HCT116 (cell line): Measurements from ENCODE around the gene HPS3. TPM values are rescaled to one million over a fixed set of nuclear protein-coding genes. Genes with fewer than 3 reads are reported as not detected.

Experiments
- ATAC-seq: fragments of 200-7000 bp; cut with Tn5 transposase; 2 replicates; pipeline ENCODE4 v1.9.1; 2020; ENCODE audit warnings: mild to moderate bottlenecking, moderate library complexity
- BruUV-seq: library from RNA; stranded (reverse); fragments of 400-500 nt; replicated peaks from 2 replicates; lab custom pipeline; 2021; lab: Mats Ljungman, UMichigan
- CTCF ChIA-PET: fragments of 300-600 bp; sonication (Branson Sonifier 250); formaldehyde crosslinking; loops from one replicate; lab custom pipeline; 2021; ENCODE audit warnings: antibody characterized with exemption; lab: Charles Lee
- POLR2A ChIA-PET: fragments of 300-600, 350-600 bp; sonication (Branson Sonifier 250); formaldehyde crosslinking; loops from one replicate; lab custom pipeline; 2021; ENCODE audit warnings: antibody characterized with exemption; lab: Charles Lee
- RAD21 ChIA-PET, 2 experiments: fragments of 300-600 bp; sonication (Branson Sonifier 250); formaldehyde crosslinking; loops; one replicate each; lab custom pipeline; 2023; ENCODE audit warnings: low total read pairs in 2 of 2; ENCODE audit not compliant: uncharacterized antibody in 2 of 2, unreplicated experiment in 2 of 2, low non-redundant PET in 1 of 2; lab: Charles Lee
- DNase-seq: peaks from one replicate; pipeline ENCODE4 v3.0.0-alpha.2; 2010; ENCODE audit warnings: low read depth, low spot score
- H2AFZ ChIP-seq: fragments of 200-600 bp; shearing (Covaris generic), sonication (generic); 2 replicates; pipeline ENCODE4 v1.6.1; 2017; ENCODE audit warnings: low read depth, mixed run types, mixed read lengths, antibody characterized with exemption, low read length; ENCODE audit not compliant: poor library complexity, severe bottlenecking
- H3K27ac ChIP-seq: 2 replicates; pipeline ENCODE4 v1.5.1; 2012; ENCODE audit warnings: low read depth, low read length
- H3K27me3 ChIP-seq: fragments of 200-600 bp; sonication (generic); 2 replicates; pipeline ENCODE4 v1.6.1; 2016; ENCODE audit warnings: mixed run types, low read length, mixed read lengths; ENCODE audit not compliant: insufficient read depth
- H3K36me3 ChIP-seq, 2 experiments: fragments of 200-500 bp in 1 of 2; fragments of 200-600 bp in 1 of 2; sonication (Bioruptor generic) in 1 of 2; sonication (generic) in 1 of 2; 2 replicates each; pipeline versions ENCODE4 v1.5.1 to v1.6.1; 2014 to 2016; ENCODE audit warnings: low read length in 2 of 2, inconsistent platforms in 1 of 2, mixed read lengths in 1 of 2, mixed run types in 1 of 2; ENCODE audit not compliant: insufficient read depth in 2 of 2, control insufficient read depth in 1 of 2
- H3K4me1 ChIP-seq, 2 experiments: fragments of 200-600 bp in 1 of 2; sonication (generic) in 1 of 2; 2 replicates each; pipeline versions ENCODE4 v1.5.1 to v1.6.1; 2012 to 2017; ENCODE audit warnings: low read length in 2 of 2, inconsistent platforms in 1 of 2, mild to moderate bottlenecking in 1 of 2, mixed read lengths in 1 of 2, mixed run types in 1 of 2, moderate library complexity in 1 of 2; ENCODE audit not compliant: insufficient read depth in 2 of 2, control insufficient read depth in 1 of 2
- H3K4me2 ChIP-seq: fragments of 200-600 bp; sonication (generic); 2 replicates; pipeline ENCODE4 v1.6.1; 2017; ENCODE audit warnings: mixed run types, low read length, mixed read lengths
- H3K4me3 ChIP-seq, 2 experiments: fragments of 200-600 bp in 1 of 2; sonication (generic) in 1 of 2; replicated peaks in 1 of 2; 2 replicates each; pipeline ENCODE4 v1.5.1; 2011 to 2016; ENCODE audit warnings: low read length in 2 of 2, control low read depth in 1 of 2, low read depth in 1 of 2, mild to moderate bottlenecking in 1 of 2, mixed read lengths in 1 of 2, mixed run types in 1 of 2
- H3K79me2 ChIP-seq: fragments of 200-600 bp; sonication (generic); 2 replicates; pipeline ENCODE4 v1.6.1; 2017; ENCODE audit warnings: mild to moderate bottlenecking, mixed run types, low read length, moderate library complexity, mixed read lengths; ENCODE audit not compliant: insufficient read depth
- H3K9ac ChIP-seq: fragments of 200-600 bp; sonication (generic); 2 replicates; pipeline ENCODE4 v1.6.1; 2016; ENCODE audit warnings: low read length, mixed read lengths
- H3K9me2 ChIP-seq: fragments of 200-600 bp; sonication (generic), shearing (Covaris generic); 2 replicates; pipeline ENCODE4 v1.6.1; 2017; ENCODE audit warnings: mixed run types, mild to moderate bottlenecking, moderate library complexity; ENCODE audit not compliant: insufficient read depth
- H3K9me3 ChIP-seq, 2 experiments: fragments of 200-500 bp in 1 of 2; fragments of 200-600 bp in 1 of 2; sonication (Bioruptor generic) in 1 of 2; sonication (generic) in 1 of 2; 2 replicates each; pipeline ENCODE4 v1.6.1; 2014 to 2017; ENCODE audit warnings: low read length in 2 of 2, mixed read lengths in 2 of 2, inconsistent platforms in 1 of 2, low read depth in 1 of 2, mild to moderate bottlenecking in 1 of 2, mixed run types in 1 of 2, moderate library complexity in 1 of 2; ENCODE audit not compliant: control insufficient read depth in 1 of 2, insufficient read depth in 1 of 2
- H4K20me1 ChIP-seq: fragments of 200-600 bp; sonication (generic), shearing (Covaris generic); 2 replicates; pipeline ENCODE4 v1.6.1; 2017; ENCODE audit warnings: mixed run types, mild to moderate bottlenecking, moderate library complexity; ENCODE audit not compliant: insufficient read depth
- ATF3 ChIP-seq: IDR thresholded peaks from 2 replicates; pipeline ENCODE4 v1.6.1; 2012
- CEBPB ChIP-seq: IDR thresholded peaks from 2 replicates; pipeline ENCODE4 v1.6.1; 2012; ENCODE audit warnings: low read depth
- CTCF ChIP-seq, 3 experiments: fragments of 200-600 bp in 1 of 3; sonication (generic) in 1 of 3; IDR thresholded peaks in 2 of 3; conservative IDR thresholded peaks in 1 of 3; 2 replicates each; pipeline ENCODE4 v1.5.1; 2012 to 2017; ENCODE audit warnings: low read depth in 2 of 3, low read length in 2 of 3, antibody characterized with exemption in 1 of 3, borderline replicate concordance in 1 of 3, control low read depth in 1 of 3, mild to moderate bottlenecking in 1 of 3, mixed read lengths in 1 of 3, mixed run types in 1 of 3, moderate library complexity in 1 of 3; ENCODE audit not compliant: insufficient read depth in 1 of 3
- EGR1 ChIP-seq: IDR thresholded peaks from 2 replicates; pipeline ENCODE4 v1.6.1; 2012; ENCODE audit warnings: low read depth
- EZH2phosphoT487 ChIP-seq: fragments of 200-600 bp; IDR thresholded peaks from 2 replicates; pipeline ENCODE4 v1.6.1; 2018; ENCODE audit warnings: antibody characterized with exemption, borderline replicate concordance
- JUND ChIP-seq: IDR thresholded peaks from 2 replicates; pipeline ENCODE4 v1.6.1; 2012
- MAX ChIP-seq: IDR thresholded peaks from 2 replicates; pipeline ENCODE4 v1.6.1; 2012
- POLR2A ChIP-seq: IDR thresholded peaks from 2 replicates; pipeline ENCODE4 v1.7.0; 2011; ENCODE audit warnings: borderline replicate concordance; ENCODE audit not compliant: insufficient read depth, insufficient read length; ENCODE audit errors: extremely low read depth
- RAD21 ChIP-seq: IDR thresholded peaks from 2 replicates; pipeline ENCODE4 v1.6.1; 2012; ENCODE audit warnings: low read depth, mild to moderate bottlenecking
- SIN3A ChIP-seq: IDR thresholded peaks from 2 replicates; pipeline ENCODE4 v1.6.1; 2012; ENCODE audit warnings: low read depth
- TCF7L2 ChIP-seq: IDR thresholded peaks from 2 replicates; pipeline ENCODE4 v1.7.0; 2011; ENCODE audit warnings: borderline replicate concordance, inconsistent platforms; ENCODE audit not compliant: insufficient read depth, insufficient read length; ENCODE audit errors: extremely low read depth
- ZFX ChIP-seq: fragments of 450-650 bp; IDR thresholded peaks from 2 replicates; pipeline ENCODE4 v1.6.1; 2017
- intact Hi-C: fragments of 100-400 bp; cut with micrococcal nuclease; formaldehyde crosslinking; loops from 2 replicates; pipeline ENCODE4 v1.10.0; 2022
- total RNA-seq: library from RNA; stranded (reverse); gene quantifications from one replicate; pipeline ENCODE4 v1.2.1, GENCODE V29; 2021; ENCODE audit not compliant: unreplicated experiment

Gene HPS3
- total RNA-seq, 1 experiment from 2014 or later = 17.1 TPM

- no peak overlapping the region for H2AFZ ChIP-seq
- intact Hi-C loops = no loop called here
- no TSS peak for BruUV-seq
- ChIA-PET CTCF (no interaction called here), POLR2A (no interaction called here), RAD21 (no interaction called here)
- TF ChIP-seq TCF7L2 = no peak
- no peak overlapping the region for H3K4me2 ChIP-seq
- no peaks in the 10 kb centered on the region for H3K9me2 ChIP-seq
- 0 out of 4 replicates have a peak, but pooled peaks cover 0 to 4% of the 10 kb centered on the region in 2 experiments for H3K36me3 ChIP-seq
- H3K27ac ChIP-seq = no peak overlapping the region
- no peaks in the 10 kb centered on the region for H3K79me2 ChIP-seq
- H4K20me1 ChIP-seq = no peaks in the 10 kb centered on the region
- DNase-seq (no peak), ATAC-seq (no peak)
- no peaks in the 10 kb centered on the region for H3K4me1 ChIP-seq
- no peak overlapping the region for H3K4me3 ChIP-seq
- H3K27me3 ChIP-seq = no peaks in the 10 kb centered on the region
- H3K9me3 ChIP-seq = no peaks in the 10 kb centered on the region
- no peak overlapping the region for H3K9ac ChIP-seq
These were observed 15.9 kb downstream of the HPS3 start for GRCh38 chr3:149145356-149145755.

- no TSS peak for BruUV-seq
- intact Hi-C loops = no loop called here
- no peak overlapping the region for H3K4me3 ChIP-seq
- no peaks in the 10 kb centered on the region for H3K4me1 ChIP-seq
- H3K79me2 ChIP-seq = no peaks in the 10 kb centered on the region
- no peaks in the 10 kb centered on the region for H3K9me3 ChIP-seq
- 0 out of 4 replicates have a peak, but pooled peaks cover 0 to 4% of the 10 kb centered on the region in 2 experiments for H3K36me3 ChIP-seq
- ChIA-PET CTCF (no interaction called here), POLR2A (no interaction called here), RAD21 (no interaction called here)
- no peak overlapping the region for H3K9ac ChIP-seq
- H3K27me3 ChIP-seq = no peaks in the 10 kb centered on the region
- H3K9me2 ChIP-seq = no peaks in the 10 kb centered on the region
- H3K4me2 ChIP-seq = no peak overlapping the region
- no peak for DNase-seq
- TF ChIP-seq ZFX (no peak), CTCF (IDR thresholded peaks at IDR 0.05 in 2 of 3, conservative IDR thresholded peaks at IDR 0.05 in 1 of 3; ENCODE audit: borderline replicate concordance in 1 of 3, insufficient read depth in 1 of 3, low read depth in 2 of 3, low read length in 2 of 3) (no peak), SIN3A (no peak), JUND (no peak), TCF7L2 (no peak), ATF3 (no peak), RAD21 (no peak), POLR2A (no peak), CEBPB (no peak), MAX (no peak), EZH2phosphoT487 (no peak), EGR1 (no peak)
- no peak overlapping the region for H3K27ac ChIP-seq
- H2AFZ ChIP-seq = no peak overlapping the region
- no peaks in the 10 kb centered on the region for H4K20me1 ChIP-seq
- ATAC-seq = no peak
These were observed 16.5 kb downstream of the HPS3 start for GRCh38 chr3:149145974-149146373.
